Body of pancreas (tissue), 4 donors: Measurements from ENCODE around the gene CACNA2D3. TPM values are rescaled to one million over a fixed set of nuclear protein-coding genes. Genes with fewer than 3 reads are reported as not detected.

ENCODE experiments used
- ATAC-seq: fragments of 150-250 bp; one replicate; pipeline ENCODE4 v1.9.1; 2016
- DNase-seq, 4 donors: peaks; one replicate each; pipeline ENCODE4 v3.0.0-alpha.2; 2019
- H3K27ac ChIP-seq, 4 donors: fragments of 200-600 bp; sonication (generic); 1 replicate in 3 of 4; 2 replicates in 1 of 4; pipeline versions ENCODE4 v1.5.1 to v1.6.1; 2016 to 2019; ENCODE audit warnings: mild to moderate bottlenecking in 1 of 4, mixed read lengths in 1 of 4, moderate library complexity in 1 of 4
- H3K27me3 ChIP-seq, 2 donors: fragments of 200-600 bp; sonication (generic); one replicate each; pipeline ENCODE4 v1.6.0; 2016; ENCODE audit warnings: mild to moderate bottlenecking in 1 of 2
- H3K36me3 ChIP-seq, 2 donors: fragments of 200-600 bp; sonication (generic); replicated peaks in 1 of 2; 2 replicates each; pipeline ENCODE4 v1.5.1; 2016; ENCODE audit warnings: low read depth in 2 of 2; ENCODE audit not compliant: insufficient read depth in 1 of 2
- H3K4me1 ChIP-seq: fragments of 200-600 bp; sonication (generic); one replicate; pipeline ENCODE4 v1.6.0; 2016
- H3K4me3 ChIP-seq, 2 donors: fragments of 200-600 bp; sonication (generic); 1 replicate in 1 of 2; 2 replicates in 1 of 2; pipeline ENCODE4 v1.5.1; 2016 to 2019
- H3K9me3 ChIP-seq, 3 donors: fragments of 200-600 bp; sonication (generic); 1 replicate in 2 of 3; 2 replicates in 1 of 3; pipeline ENCODE4 v1.5.1; 2016
- CTCF ChIP-seq, 7 experiments: fragments of 450-650 bp in 4 of 7; fragments of 200-600 bp in 3 of 7; sonication (generic) in 3 of 7; IDR thresholded peaks; one replicate each; pipeline ENCODE4 v1.5.1; 2016 to 2019; ENCODE audit warnings: antibody characterized with exemption in 7 of 7
- POLR2A ChIP-seq, 3 donors: fragments of 450-650 bp; IDR thresholded peaks; one replicate each; pipeline ENCODE4 v1.6.1; 2016; ENCODE audit warnings: antibody characterized with exemption in 3 of 3, mild to moderate bottlenecking in 2 of 3
- WGBS, 2 donors: methylation state at CpG; one replicate each; pipeline ENCODE4 v1.1.5; 2017; 5-methylcytosine and 5-hydroxymethylcytosine counted together
- intact Hi-C: fragments of 100-400 bp; cut with DNase I; formaldehyde crosslinking; loops from one replicate; pipeline ENCODE4 v1.15.1; 2023
- total RNA-seq, 2 donors: library from RNA; depleted of rRNA; stranded (reverse); fragments of >200 nt; gene quantifications; one replicate each; pipeline ENCODE4 v1.1.0, GENCODE V29; 2016

Gene CACNA2D3
- total RNA-seq, 2 donors from 2014 or later = not detected

GRCh38 chr3:54313418-54313817 lies 191.1 kb downstream of the CACNA2D3 start:
- intact Hi-C loops = no loop called here
- DNase-seq (no peak), ATAC-seq (no peak)
- no peaks in the 10 kb centered on the region for H3K27me3 ChIP-seq
- no peak overlapping the region for H3K4me3 ChIP-seq
- H3K36me3 ChIP-seq = no peaks in the 10 kb centered on the region
- no peak overlapping the region for H3K27ac ChIP-seq
- TF ChIP-seq POLR2A (IDR thresholded peaks at IDR 0.05) (no peak), CTCF (IDR thresholded peaks at IDR 0.05) (no peak)
- 82 to 87% methylated on average over 5 of the region's 5 CpGs for WGBS, 2 donors
- no peaks in the 10 kb centered on the region for H3K4me1 ChIP-seq
- peaks cover 0 to 3% (median 0%) of the 10 kb centered on the region in 3 donors for H3K9me3 ChIP-seq

DNA sequence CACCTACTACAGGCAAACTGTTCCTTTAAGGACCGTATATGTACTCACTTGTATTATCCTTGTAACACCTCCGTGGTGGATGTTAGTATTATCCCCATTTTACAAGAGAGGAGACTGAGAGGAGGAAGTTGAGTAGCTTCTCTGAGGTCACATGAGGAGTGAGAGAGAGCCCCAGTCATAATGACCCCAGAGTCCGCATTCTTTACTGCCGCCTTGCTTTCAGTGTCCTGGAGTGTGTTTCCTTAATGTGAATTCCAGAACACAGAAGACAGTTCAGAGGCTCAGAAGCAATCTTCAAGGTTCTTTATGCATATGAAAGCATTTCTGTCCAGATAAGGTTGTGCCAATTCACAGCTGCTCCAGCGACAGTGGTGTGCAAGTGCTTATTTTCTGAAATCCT lies 199.2 kb downstream of the CACNA2D3 start:
- intact Hi-C loops = no loop called here
- no peak for TF ChIP-seq CTCF (IDR thresholded peaks at IDR 0.05)
- no peak for TF ChIP-seq POLR2A (IDR thresholded peaks at IDR 0.05)
- no peaks in the 10 kb centered on the region for H3K9me3 ChIP-seq
- H3K4me1 ChIP-seq = peaks cover 20% of the 10 kb centered on the region
- no peak overlapping the region for H3K4me3 ChIP-seq
- 47 to 51% methylated on average over 5 of the region's 5 CpGs for WGBS, 2 donors
- H3K36me3 ChIP-seq = no peaks in the 10 kb centered on the region
- DNase-seq (no peak), ATAC-seq (no peak)
- no peaks in the 10 kb centered on the region for H3K27me3 ChIP-seq
- H3K27ac ChIP-seq = no peak overlapping the region

GRCh38 chr3:54322354-54322753 lies 200.0 kb downstream of the CACNA2D3 start:
- peak; percentile 67 to 85 (median 79) for DNase-seq
- H3K27ac ChIP-seq = peak overlapping the region in 2 of 4 donors; percentile 62
- 12 to 16% methylated on average over 3 of the region's 3 CpGs for WGBS, 2 donors
- ATAC-seq = peak; percentile 96
- TF ChIP-seq CTCF (IDR thresholded peaks at IDR 0.05) (peak in 3 of 7 experiments; percentile 9 to 23 (median 21)), POLR2A (IDR thresholded peaks at IDR 0.05) (no peak)
- H3K4me3 ChIP-seq = no peak overlapping the region
- intact Hi-C loops = no loop called here
- H3K27me3 ChIP-seq = no peaks in the 10 kb centered on the region
- no peaks in the 10 kb centered on the region for H3K9me3 ChIP-seq
- H3K4me1 ChIP-seq = peaks cover 20% of the 10 kb centered on the region
- no peaks in the 10 kb centered on the region for H3K36me3 ChIP-seq

- TF ChIP-seq CTCF (IDR thresholded peaks at IDR 0.05) (no peak), POLR2A (IDR thresholded peaks at IDR 0.05) (no peak)
- intact Hi-C loops = no loop called here
- peaks cover 20% of the 10 kb centered on the region for H3K4me1 ChIP-seq
- no peak for ATAC-seq
- WGBS, 2 donors = 85 to 86% methylated on average over 2 of the region's 2 CpGs
- H3K36me3 ChIP-seq = no peaks in the 10 kb centered on the region
- H3K27me3 ChIP-seq = no peaks in the 10 kb centered on the region
- no peak overlapping the region for H3K27ac ChIP-seq
- DNase-seq = no peak
- no peak overlapping the region for H3K4me3 ChIP-seq
- no peaks in the 10 kb centered on the region for H3K9me3 ChIP-seq
These were observed 201.8 kb downstream of the CACNA2D3 start for GRCh38 chr3:54324103-54324502.

GRCh38 chr3:54326951-54327350 lies 204.6 kb downstream of the CACNA2D3 start:
- no peaks in the 10 kb centered on the region for H3K27me3 ChIP-seq

More at GRCh38 chr3:54326951-54327350, 204.6 kb downstream of the CACNA2D3 start:
- Histone ChIP-seq H3K27ac (no peak overlapping the region), H3K4me1 (peaks cover 13% of the 10 kb centered on the region), H3K4me3 (no peak overlapping the region), H3K36me3 (no peaks in the 10 kb centered on the region), H3K9me3 (no peaks in the 10 kb centered on the region)
- intact Hi-C loops = no loop called here
- ATAC-seq = no peak
- 68 to 87% methylated on average over 7 of the region's 7 CpGs for WGBS, 2 donors
- TF ChIP-seq CTCF (IDR thresholded peaks at IDR 0.05) = no peak
- TF ChIP-seq POLR2A (IDR thresholded peaks at IDR 0.05) = no peak
- DNase-seq = no peak
